Measurements from ENCODE around the gene MOGAT2.
A peak's percentile ranks its signal among the peaks of the same experiment; 100 is the strongest.
"Not testable (repeated sequence)": the region's sequence is repeated elsewhere in the genome, so short reads cannot be mapped to it uniquely, and the experiment has no call there.

Gene MOGAT2

GRCh38 chr11:75717608-75718418, at the start of gene MOGAT2:
Gene MOGAT2 (plus strand): TSS chr11:75717838. CDS start chr11:75717889, 51 bp downstream.
- no peak for DNase-seq (ENCODE audit: low spot score)

DNA sequence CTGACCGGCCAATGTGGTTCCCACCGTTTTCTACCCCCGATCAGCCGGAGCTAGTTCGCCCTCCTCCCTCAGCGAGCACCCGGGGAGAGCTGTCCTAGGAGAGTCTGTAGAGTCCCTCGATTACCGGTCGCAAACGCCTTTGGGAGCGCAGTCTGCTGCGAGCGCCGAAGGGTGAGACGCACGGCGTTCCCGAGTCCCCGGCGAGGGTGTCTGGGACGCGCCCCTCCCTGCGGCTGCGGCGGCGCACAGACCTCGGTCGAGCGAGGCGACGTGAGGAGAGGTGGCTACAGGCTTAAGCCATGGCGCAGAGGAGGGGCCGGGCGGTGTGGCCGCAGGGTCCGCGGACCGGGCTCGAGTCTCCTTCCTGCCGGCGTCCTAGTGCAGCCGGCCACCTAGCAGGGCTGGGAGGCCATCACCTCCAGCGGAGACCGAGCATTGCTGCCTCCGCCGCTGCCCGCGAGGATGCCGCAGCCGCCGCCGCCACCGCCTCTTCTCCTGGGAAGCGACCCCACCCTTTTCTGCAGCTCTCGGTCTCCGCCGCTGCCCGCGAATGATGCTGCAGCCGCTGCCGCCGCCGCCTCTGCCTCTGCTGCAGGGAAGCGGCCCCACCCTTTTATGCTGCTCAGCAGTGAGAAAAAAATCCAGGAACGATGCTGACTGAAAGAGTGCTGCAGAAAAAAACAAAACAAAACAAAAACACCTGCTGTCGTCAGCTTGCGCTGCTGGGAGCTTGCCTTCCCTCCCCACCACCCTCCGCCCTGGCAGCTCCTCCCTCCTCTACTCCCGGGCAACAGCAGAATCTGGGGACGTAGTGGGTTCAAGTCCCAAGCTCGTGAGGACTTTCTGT, 49.0 kb upstream of the MOGAT2 start, which contains the start of gene MAP6:
TSS of gene MAP6 (minus strand) at position 588 of the 847 bp plus-strand sequence. CDS start 669 bp downstream, outside the sequence.
- peak; percentile 75 for DNase-seq (ENCODE audit: low spot score)

DNA sequence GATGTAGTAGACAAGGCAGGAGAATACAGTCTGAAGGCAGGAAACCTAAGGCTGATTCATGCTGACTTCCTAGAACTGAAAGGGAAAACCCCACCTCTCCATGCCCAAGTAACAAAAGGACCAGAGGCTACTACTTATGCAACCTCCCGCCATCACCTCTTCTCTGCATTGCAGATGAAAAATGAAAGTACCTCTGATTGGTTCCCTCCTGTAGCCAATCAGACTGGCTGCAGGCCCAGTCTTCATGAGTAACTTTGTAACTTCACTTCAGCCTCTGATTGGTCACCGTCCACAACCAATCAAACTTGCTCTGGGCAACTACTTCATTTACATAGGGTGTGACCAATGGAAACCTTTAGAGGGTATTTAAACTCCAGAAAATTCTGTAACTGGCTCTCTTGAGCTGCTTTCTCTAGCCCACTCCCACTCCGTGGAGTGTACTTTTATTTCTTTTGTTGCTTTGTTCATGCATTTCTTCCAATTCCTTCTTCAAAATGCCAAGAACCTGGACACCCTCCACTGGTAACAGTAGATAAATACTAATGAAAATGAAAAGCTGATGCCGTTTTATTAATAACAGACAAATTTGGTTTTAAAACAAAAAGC, 43.6 kb upstream of the MOGAT2 start:
- no peak for DNase-seq (ENCODE audit: low spot score)

- DNase-seq (ENCODE audit: low spot score): no peak
Observed at GRCh38 chr11:75677275-75677674, 40.4 kb upstream of the MOGAT2 start.

- no peak for DNase-seq (ENCODE audit: low spot score)
Observed at GRCh38 chr11:75677909-75678308, 39.7 kb upstream of the MOGAT2 start.

DNA sequence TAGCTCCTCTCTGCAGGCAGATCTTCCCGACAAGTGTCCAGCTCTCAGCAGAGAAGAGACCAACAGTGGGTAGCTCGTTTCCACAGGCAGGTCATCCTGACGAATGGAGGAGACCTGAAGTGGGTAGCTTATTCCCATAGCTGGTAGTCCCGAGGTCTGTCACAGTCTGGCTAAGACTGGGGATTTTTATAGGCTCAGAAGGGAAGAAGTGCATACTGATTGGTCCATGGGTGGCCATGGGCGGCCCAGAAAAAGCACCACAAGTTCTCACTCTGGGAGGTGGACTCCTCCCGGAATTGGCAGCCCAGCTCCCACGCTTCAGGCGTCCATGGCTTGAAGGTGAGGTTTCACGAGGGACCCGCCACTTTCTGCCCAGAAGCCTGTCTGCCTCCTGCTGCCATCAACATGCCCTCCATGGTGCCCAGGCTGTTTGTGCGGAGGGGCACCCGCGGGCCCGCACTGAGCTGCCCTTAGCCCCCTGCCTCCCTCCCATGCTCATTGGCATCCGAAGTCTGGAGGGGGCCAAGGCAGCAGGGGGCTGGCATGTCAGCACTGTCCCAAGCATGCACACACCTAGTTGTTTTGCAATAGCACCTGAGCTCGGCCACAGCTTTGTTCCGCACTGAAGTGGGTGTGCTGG, 38.9 kb upstream of the MOGAT2 start:
- no peak for DNase-seq (ENCODE audit: low spot score)

DNA sequence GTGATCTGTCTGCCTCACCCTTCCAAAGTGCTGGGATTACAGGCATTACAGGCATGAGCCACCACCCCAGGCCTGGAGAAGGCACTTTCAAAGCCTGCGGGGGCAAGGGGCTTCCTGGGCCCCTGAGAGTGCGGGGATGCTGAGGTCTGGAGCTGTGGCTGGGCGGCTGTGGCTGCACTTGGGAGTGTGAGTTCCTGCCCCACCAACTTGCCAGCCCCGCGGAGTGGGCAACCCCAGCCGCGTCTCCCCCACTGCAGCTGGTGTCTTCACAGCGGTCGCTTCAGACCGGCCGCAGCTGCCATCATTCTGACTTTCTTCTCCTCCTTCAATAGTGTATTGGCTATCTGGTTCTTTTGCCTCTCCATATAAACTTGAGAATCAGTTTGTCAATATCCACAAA, 38.1 kb upstream of the MOGAT2 start:
- no peak for DNase-seq (ENCODE audit: low spot score)

GRCh38 chr11:75683856-75684255, 33.8 kb upstream of the MOGAT2 start:
- DNase-seq (ENCODE audit: low spot score): not testable (repeated sequence)

DNA sequence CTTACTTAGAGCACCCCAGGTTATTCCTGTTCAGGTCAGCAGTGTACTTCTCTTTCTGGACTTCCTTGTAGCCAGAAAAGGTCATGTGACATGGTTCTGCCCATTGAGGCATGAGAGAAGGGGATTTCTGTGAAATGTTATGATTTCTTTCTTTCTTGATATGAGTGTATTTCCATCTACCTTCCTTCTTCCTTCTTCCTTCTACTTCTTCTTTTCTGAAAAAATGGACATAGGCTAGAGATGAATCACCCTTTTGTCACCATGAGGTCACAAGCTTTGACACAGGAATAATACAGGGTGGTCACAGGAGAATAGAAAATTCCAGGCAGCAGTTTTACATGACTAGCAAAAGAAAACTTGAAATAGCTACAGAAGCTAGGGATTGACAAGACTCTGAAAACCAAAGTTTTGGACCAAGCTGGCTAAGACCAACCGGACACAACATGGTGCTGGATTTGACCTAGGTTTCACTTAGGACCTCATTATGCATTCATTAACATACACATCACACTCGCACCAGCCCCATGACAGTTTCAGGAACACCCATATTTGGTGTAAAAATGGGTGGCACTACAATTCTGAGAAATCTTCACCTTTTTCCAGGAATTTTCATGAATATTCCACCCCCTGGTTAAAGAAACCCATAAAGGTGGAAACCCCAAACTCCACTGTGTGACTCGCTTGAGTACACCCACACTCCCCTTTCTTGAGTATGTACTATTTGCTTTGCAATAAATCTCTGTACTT, 27.6 kb upstream of the MOGAT2 start:
- DNase-seq (ENCODE audit: low spot score): no peak

GRCh38 chr11:75691804-75692203, 25.8 kb upstream of the MOGAT2 start:
- no peak for DNase-seq (ENCODE audit: low spot score)

DNA sequence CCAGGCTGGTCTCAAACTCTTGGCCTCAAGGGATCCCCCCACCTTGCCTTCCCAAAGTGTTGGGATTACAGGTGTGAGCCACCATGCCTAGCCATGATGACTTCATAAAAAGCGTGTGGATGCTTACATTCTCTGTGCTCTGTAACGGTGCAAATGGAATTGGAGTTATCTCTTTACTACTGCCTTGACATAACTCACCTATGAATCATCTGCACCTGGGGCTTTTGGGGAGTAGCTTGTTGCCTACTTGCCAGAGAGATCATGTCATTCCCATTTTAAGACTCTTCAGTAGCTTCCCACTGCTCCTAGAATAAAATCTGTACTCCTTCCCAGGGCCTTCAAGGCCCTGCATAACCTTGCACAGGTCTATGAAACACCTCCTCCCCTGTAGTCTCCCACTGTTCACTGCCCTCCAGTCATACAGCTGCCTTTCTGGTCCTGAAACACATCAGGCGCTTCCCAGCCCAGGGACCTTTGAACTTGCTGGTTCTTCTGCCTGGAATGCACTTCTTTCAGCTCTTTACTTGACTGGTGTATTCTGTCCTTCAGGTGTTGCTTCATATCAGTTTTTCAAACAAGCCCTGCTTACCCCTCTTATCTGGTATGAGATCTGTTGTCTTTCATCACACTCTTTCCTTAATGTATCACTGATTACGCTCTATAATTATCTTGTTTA, 19.6 kb upstream of the MOGAT2 start:
- DNase-seq (ENCODE audit: low spot score): no peak

- DNase-seq (ENCODE audit: low spot score): no peak
Observed at GRCh38 chr11:75700940-75701339, 16.7 kb upstream of the MOGAT2 start.

DNA sequence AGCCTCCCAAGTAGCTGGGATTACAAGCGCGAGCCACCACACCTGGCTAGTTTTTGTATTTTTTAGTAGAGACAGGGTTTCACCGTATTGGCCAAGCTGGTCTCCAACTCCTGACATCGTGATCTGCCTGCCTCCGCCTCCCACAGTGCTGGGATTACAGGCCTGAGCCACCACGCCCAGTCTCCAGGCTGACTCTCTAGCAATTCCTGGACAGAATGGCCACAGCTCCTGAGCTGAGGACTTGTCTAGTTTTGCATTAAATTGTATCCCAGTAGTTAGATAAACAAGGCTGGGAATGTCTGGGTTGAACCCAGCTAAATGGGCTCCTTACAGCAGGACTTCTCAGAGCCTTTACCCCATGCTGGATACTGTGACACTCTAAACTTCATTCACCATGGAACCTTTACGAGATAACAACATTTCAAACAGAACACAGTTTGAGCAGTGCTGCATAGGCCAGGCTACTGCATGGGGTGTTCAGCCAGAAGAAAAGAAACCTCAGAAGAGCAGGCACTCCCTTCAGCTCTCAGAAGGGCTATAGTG, 13.9 kb upstream of the MOGAT2 start:
- no peak for DNase-seq (ENCODE audit: low spot score)

GRCh38 chr11:75705541-75705940, 12.1 kb upstream of the MOGAT2 start:
- no peak for DNase-seq (ENCODE audit: low spot score)

DNA sequence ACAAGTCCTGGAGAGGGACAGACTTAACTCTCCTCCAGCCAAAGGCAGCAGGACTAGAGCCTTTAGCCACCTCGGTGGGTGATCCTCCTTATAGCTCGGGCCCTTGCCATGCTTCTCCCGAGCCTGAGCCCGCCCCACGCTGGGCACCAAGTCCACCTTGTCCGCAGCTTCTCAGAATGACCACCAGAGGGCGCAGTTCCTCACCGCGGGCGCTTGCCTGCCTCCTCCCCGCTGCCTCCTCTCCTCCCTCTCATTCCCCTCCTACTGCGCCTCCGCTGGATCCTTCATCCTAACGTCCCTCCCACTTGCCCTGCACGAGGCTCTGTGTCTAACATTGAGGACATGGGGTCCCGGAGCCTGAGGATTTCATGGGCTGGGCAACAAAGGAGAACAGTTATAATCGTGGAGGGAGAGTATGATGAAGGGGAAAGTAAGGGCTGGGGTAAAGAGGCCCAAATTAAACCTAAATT, 11.3 kb upstream of the MOGAT2 start:
- DNase-seq (ENCODE audit: low spot score): peak; percentile 90

DNA sequence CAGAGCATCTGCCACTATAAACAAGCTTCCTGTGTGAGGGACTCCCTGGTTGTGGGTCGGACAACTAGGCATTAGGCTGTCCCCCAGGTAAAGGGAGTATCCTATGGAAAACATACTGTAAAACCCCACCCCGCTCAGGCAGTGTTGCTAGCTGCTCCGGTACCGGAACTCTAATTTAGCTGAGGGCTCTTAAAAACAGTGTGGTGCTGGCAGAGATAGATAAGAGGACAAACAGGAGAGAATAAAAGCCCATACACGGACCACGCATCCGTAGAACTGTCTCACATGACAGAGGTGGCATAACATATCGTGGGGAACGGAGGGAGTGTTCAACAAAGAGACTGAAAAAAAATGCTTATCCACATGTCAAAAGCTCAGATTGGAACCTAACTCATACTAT, 3.4 kb upstream of the MOGAT2 start:
- DNase-seq (ENCODE audit: low spot score): no peak

GRCh38 chr11:75715688-75716087, 1.9 kb upstream of the MOGAT2 start:
- no peak for DNase-seq (ENCODE audit: low spot score)

- no peak for DNase-seq (ENCODE audit: low spot score)
Observed at GRCh38 chr11:75716659-75717058, 979 bp upstream of the MOGAT2 start.

DNA sequence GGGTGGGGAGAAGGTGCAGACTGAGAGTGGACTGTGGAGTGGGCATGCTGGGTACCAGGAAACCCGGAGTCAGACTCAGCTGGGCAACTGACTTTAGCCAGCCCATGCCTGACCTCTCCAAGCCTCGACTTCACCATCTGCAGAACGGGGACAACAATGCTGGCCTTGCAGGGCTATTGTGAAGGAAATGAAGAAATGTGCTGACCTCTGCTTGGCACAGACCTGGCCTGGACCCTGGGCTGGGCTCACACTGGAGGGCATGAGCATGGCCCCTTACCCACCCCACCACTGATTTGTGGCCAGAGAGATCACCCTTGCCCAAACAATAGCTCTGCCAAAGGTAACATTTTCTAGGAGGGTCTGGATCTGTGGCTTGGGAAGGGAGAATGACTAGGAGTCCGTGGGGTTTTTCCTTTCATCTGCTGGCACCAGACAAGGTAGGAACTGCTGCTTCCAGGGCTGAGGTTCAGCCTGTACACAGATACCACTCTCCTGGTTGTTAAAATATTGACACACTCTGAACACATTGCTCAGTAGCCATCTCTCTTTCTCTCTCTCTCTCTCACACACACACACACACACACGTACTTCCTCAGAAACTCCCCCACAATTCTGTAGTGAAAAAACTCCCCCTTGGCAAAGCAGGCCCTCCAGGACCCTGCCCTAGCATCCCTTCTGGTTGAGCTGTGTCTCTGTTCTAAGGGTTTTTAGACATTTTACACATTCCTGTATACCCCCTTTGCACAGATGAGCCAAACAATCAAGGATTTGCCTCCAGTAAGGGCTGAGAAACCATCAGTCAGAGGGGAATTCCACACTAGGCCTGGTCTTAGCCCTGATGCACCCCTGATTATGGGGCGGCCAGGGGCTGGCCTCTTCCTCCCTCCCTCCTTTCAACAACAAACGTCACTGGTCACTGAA, 1.0 kb downstream of the MOGAT2 start:
- no peak for DNase-seq (ENCODE audit: low spot score)

Measured in D341Med (cell line).